Epithelial cell of proximal tubule (primary cell): ENCODE data around the gene SYPL1. TPM values are rescaled to one million over a fixed set of nuclear protein-coding genes. Genes with fewer than 3 reads are reported as not detected.
A peak's percentile ranks its signal among the peaks of the same experiment; 100 is the strongest.

Source experiments
- DNase-seq: peaks from one replicate; pipeline ENCODE4 v3.0.0-alpha.2; 2011; ENCODE audit warnings: low read depth
- H3K4me3 ChIP-seq: 2 replicates; pipeline ENCODE4 v1.5.1; 2011; ENCODE audit warnings: low read depth, mild to moderate bottlenecking, low read length
- total RNA-seq: library from RNA; depleted of rRNA; stranded (reverse); fragments of >200 nt; gene quantifications from 2 replicates; pipeline ENCODE4 v1.2.3, GENCODE V29; 2015
- TF ChIP-seq, protein P1 (sequence below): conservative IDR thresholded peaks from 2 replicates; pipeline ENCODE4 v1.5.1; 2012; ENCODE audit warnings: low read depth, mild to moderate bottlenecking, low read length

The SYPL1 gene
- total RNA-seq, 1 donor from 2014 or later = 62.2 TPM

DNA sequence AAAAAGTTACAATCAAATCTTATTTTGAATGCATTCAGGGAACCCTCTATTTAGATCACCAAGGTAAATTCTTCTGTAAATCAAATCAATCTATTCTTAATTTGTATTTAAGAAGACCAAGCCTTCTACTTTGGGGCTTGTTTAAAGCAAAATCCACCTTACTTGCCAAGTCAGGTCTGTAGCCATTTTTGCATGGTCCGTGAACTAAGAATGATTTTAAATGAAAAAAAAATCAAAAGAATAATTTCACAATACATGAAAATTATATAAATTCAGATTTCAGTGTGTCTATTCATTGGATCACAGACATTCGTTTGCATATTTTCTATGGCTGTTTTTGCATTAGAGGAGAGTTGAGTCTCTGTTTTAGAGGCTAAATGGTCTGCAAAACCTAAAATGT lies 59.4 kb downstream of the SYPL1 start:
- no peak overlapping the region for H3K4me3 ChIP-seq
- TF ChIP-seq, protein P1, sequence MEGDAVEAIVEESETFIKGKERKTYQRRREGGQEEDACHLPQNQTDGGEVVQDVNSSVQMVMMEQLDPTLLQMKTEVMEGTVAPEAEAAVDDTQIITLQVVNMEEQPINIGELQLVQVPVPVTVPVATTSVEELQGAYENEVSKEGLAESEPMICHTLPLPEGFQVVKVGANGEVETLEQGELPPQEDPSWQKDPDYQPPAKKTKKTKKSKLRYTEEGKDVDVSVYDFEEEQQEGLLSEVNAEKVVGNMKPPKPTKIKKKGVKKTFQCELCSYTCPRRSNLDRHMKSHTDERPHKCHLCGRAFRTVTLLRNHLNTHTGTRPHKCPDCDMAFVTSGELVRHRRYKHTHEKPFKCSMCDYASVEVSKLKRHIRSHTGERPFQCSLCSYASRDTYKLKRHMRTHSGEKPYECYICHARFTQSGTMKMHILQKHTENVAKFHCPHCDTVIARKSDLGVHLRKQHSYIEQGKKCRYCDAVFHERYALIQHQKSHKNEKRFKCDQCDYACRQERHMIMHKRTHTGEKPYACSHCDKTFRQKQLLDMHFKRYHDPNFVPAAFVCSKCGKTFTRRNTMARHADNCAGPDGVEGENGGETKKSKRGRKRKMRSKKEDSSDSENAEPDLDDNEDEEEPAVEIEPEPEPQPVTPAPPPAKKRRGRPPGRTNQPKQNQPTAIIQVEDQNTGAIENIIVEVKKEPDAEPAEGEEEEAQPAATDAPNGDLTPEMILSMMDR = no peak
- DNase-seq = no peak

- TF ChIP-seq, protein P1 = no peak
- H3K4me3 ChIP-seq = no peak overlapping the region
- DNase-seq = no peak
Observed at GRCh38 chr7:106050746-106051117, 61.4 kb downstream of the SYPL1 start.

DNA sequence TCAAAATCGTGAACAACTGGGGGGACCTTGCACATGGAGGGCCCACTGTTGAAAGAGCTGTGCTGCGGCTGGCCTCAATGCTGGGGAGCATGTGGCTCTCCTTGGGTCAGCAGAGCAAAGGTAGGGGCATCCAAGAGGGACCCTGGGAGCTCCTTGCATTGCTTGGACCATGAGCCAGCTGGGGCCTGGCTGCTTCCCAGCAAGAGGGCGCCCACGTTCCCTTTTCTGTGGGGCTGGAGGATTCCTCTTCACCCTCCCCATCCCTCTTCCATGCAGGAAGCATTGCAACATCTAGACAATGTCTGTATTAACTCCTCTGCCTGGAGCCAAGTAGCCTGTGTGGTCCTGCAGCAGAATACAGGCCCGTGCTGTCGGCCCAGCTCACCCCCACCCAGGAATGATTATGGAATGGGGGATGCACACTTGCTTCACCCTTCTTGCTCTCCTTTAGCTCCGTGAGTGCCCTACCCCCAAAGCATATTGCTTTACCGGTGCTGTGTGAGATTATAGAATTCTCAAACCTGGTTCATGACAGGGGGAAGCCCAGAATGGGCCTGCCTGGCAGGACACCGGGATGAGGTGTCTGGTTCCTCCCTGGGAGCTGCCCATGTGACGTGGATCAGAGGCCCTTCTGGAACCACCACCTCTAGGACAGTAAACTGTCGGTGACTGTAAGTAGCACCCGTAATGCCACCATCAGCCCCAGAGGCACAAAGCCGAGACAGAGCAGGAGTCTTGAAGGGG lies 61.9 kb downstream of the SYPL1 start:
- DNase-seq = no peak

GRCh38 chr7:106049139-106049752 lies 62.9 kb downstream of the SYPL1 start:
- TF ChIP-seq, protein P1 = no peak
- no peak for DNase-seq
- H3K4me3 ChIP-seq = no peak overlapping the region

More for the DNA sequence above, 61.9 kb downstream of the SYPL1 start:
- no peak overlapping the region for H3K4me3 ChIP-seq
- TF ChIP-seq, protein P1 = peak; percentile 30

GRCh38 chr7:106048706-106049020 lies 63.4 kb downstream of the SYPL1 start:
- H3K4me3 ChIP-seq = no peak overlapping the region
- no peak for DNase-seq
- TF ChIP-seq, protein P1 = no peak

DNA sequence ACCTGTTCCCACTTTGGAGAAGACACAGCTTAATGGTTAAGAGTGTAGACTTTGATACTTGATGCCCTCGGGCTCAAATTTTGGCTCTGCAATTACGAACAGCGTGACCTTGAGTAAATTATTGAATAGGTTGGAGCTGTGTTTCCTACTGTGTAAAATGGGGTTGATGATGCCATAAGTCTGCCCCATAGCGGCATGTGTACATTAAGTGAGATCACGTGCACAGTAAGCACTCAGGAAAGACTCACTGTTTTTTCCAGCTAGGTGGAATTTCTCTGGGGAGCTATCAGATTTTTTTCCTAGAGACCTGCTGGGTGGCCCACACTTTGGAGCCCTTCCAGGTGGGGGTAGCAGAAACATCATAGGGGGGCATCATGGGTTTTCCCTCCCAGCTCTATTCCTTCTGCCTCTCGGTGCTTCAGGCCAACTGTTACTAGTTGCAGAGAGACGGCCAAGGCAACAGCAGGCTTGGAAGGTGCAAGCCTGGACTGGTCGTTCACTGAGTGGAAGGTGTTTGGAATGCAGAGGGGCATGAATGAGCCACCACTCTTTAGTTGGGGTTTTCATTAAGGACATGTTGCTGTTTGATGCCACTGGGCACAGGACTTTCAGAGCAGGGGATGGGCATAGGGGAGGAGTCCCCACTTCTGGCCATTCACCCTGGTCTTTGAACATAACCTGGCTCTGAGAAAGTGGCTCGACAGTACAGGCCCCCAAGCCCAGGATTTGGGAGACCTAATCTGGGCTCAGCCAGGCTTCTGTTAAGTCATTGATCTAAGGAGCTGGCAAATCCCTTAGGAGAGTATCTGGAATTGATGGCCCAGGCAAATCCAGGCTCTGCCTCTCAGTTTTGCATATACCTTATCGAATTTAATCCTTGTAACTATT lies 64.0 kb downstream of the SYPL1 start:
- DNase-seq = no peak
- no peak overlapping the region for H3K4me3 ChIP-seq
- TF ChIP-seq, protein P1 = no peak
